HepG2 (cell line): ENCODE results near the gene TMEM135. TPM values are rescaled to one million over a fixed set of nuclear protein-coding genes. Genes with fewer than 3 reads are reported as not detected.

ENCODE experiments used
- DR1 ChIP-seq: sonication (generic); formaldehyde crosslinking; IDR thresholded peaks from 2 replicates; pipeline ENCODE4 v1.8.0; 2021; ENCODE audit warnings: mild to moderate bottlenecking, missing genetic modification reagents, inconsistent platforms
- FOXM1 ChIP-seq: sonication (generic); formaldehyde crosslinking; IDR thresholded peaks from 2 replicates; pipeline ENCODE4 v1.5.0; 2020; ENCODE audit warnings: missing genetic modification reagents
- MAFK ChIP-seq, 2 experiments: IDR thresholded peaks in 1 of 2; conservative IDR thresholded peaks in 1 of 2; 2 replicates each; pipeline ENCODE4 v1.6.1; 2011; ENCODE audit warnings: improper control_type of control experiment in 2 of 2, low read length in 2 of 2
- MLX ChIP-seq: IDR thresholded peaks from 2 replicates; pipeline ENCODE4 v1.6.1; 2016
- NFIC ChIP-seq: IDR thresholded peaks from 2 replicates; pipeline ENCODE4 v1.6.1; 2012; ENCODE audit warnings: mild to moderate bottlenecking, low read length, inconsistent platforms
- PCBP1 ChIP-seq: fragments of 200-400 bp; formaldehyde crosslinking; IDR thresholded peaks from 2 replicates; pipeline ENCODE4 v1.6.1; 2017; ENCODE audit warnings: mild to moderate bottlenecking, low read depth, low read length, borderline replicate concordance
- TGIF2 ChIP-seq: IDR thresholded peaks from 2 replicates; pipeline ENCODE4 v1.6.1; 2016; ENCODE audit warnings: control low read depth, missing compliant biosample characterization
- ZNF225 ChIP-seq: sonication (generic); formaldehyde crosslinking; IDR thresholded peaks from 2 replicates; pipeline ENCODE4 v1.4.0; 2020; ENCODE audit warnings: mild to moderate bottlenecking, missing genetic modification reagents
- ZNF354B ChIP-seq: sonication (generic); formaldehyde crosslinking; IDR thresholded peaks from 2 replicates; pipeline ENCODE4 v1.8.0; 2022; ENCODE audit warnings: mild to moderate bottlenecking, missing genetic modification reagents
- ZNF792 ChIP-seq: IDR thresholded peaks from 2 replicates; pipeline ENCODE4 v1.6.1; 2016
- ZNF800 ChIP-seq: sonication (generic); formaldehyde crosslinking; IDR thresholded peaks from 2 replicates; pipeline ENCODE4 v1.4.0; 2020; ENCODE audit warnings: missing genetic modification reagents
- polyA plus RNA-seq, 8 experiments: library from polyadenylated mRNA; depleted of rRNA in 3 of 8; stranded (reverse) in 7 of 8; unstranded in 1 of 8; fragments of >200 nt; fragmentation: Illumina TruSeq in 4 of 8; extraction: Trizol in 4 of 8; gene quantifications; 2 replicates each; pipeline versions ENCODE4 v1.2.1 to v1.2.3, GENCODE V29; 2011 to 2016; ENCODE audit warnings: low read depth in 4 of 8, missing spikeins in 1 of 8, mixed read lengths in 1 of 8; ENCODE audit not compliant: insufficient read depth in 1 of 8
- total RNA-seq, 5 experiments: library from RNA; depleted of rRNA; stranded (reverse); fragments of >200 nt; fragmentation: Illumina TruSeq; extraction: Trizol; gene quantifications; 2 replicates each; pipeline ENCODE4 v1.2.3, GENCODE V29; 2016; ENCODE audit warnings: low read depth in 1 of 5
- TF ChIP-seq, protein P1 (sequence below): IDR thresholded peaks from 2 replicates; pipeline ENCODE4 v1.6.1; 2016; ENCODE audit warnings: low read depth, missing genetic modification reagents, missing compliant biosample characterization
- TF ChIP-seq, protein P2 (sequence below): sonication (generic); formaldehyde crosslinking; IDR thresholded peaks from 2 replicates; pipeline ENCODE4 v1.9.0; 2021; ENCODE audit warnings: missing genetic modification reagents, borderline replicate concordance
- TF ChIP-seq, protein P3 (sequence below): sonication (generic); formaldehyde crosslinking; IDR thresholded peaks from 2 replicates; pipeline ENCODE4 v1.4.0; 2020; ENCODE audit warnings: missing genetic modification reagents

Gene TMEM135
- total and polyA plus RNA-seq, 2 of the 13 experiments (the other 11 are each of a cell fraction or from before 2014, with no cell fraction given): 36.6 to 88.9 TPM

DNA sequence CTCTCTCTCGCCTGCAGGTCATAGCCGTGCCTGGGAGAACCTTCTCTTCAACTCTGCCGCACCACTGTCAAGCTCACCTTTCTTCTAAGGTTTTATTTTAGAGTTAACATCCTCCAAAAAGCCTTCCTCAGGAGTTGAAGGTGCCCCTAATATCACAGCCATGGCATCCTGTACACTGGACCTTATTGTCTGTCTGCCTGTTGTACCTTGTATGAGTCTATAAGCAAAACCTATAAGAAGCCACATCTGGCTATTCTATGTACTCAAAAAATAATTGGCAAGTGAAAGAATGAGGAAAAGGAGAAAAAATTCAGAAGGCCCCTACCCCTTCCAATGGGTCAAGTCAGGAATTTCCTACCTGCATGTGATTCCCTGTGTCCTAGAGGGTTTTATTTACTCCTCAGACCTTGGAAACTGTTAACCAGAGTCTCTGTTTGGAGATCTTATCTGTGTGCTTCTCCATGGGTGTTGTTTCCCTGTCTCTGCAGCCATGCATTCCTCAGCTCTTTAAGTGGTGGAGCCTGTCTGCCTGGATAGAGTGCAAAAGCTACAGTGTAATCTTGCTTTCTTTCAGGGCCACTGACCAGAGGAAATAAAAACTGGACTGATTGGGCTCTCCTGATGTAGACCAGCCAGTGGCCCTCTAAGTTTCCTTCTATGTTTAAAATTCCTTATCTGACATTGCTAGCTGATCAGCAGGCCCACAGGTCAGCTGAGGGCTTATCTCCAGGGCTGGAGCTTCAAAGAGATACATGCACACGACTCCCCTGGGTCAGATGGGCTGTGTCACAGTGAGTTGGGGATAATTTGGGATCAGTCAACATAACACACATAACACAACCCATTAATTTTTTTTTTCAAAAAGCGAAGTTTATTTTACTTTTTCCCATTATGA lies 37.6 kb upstream of the TMEM135 start (continued):
- TF ChIP-seq ZNF800 (CRISPR knock-in tag) (no peak), MAFK (conservative IDR thresholded peaks at IDR 0.05 in 1 of 2, IDR thresholded peaks at IDR 0.05 in 1 of 2; ENCODE audit: low read length in 2 of 2) (no peak), NFIC (peak; percentile 37), ZNF792 (peak; percentile 68; the same call in 1 of the 2 replicates), FOXM1 (no peak), TGIF2 (peak; percentile 49; the same call in 1 of the 2 replicates), ZNF225 (no peak), PCBP1 (no peak), MLX (peak; percentile 47; the same call in 1 of the 2 replicates), DR1 (CRISPR knock-in tag) (no peak), ZNF354B (CRISPR knock-in tag) (no peak)
- TF ChIP-seq, protein P1, sequence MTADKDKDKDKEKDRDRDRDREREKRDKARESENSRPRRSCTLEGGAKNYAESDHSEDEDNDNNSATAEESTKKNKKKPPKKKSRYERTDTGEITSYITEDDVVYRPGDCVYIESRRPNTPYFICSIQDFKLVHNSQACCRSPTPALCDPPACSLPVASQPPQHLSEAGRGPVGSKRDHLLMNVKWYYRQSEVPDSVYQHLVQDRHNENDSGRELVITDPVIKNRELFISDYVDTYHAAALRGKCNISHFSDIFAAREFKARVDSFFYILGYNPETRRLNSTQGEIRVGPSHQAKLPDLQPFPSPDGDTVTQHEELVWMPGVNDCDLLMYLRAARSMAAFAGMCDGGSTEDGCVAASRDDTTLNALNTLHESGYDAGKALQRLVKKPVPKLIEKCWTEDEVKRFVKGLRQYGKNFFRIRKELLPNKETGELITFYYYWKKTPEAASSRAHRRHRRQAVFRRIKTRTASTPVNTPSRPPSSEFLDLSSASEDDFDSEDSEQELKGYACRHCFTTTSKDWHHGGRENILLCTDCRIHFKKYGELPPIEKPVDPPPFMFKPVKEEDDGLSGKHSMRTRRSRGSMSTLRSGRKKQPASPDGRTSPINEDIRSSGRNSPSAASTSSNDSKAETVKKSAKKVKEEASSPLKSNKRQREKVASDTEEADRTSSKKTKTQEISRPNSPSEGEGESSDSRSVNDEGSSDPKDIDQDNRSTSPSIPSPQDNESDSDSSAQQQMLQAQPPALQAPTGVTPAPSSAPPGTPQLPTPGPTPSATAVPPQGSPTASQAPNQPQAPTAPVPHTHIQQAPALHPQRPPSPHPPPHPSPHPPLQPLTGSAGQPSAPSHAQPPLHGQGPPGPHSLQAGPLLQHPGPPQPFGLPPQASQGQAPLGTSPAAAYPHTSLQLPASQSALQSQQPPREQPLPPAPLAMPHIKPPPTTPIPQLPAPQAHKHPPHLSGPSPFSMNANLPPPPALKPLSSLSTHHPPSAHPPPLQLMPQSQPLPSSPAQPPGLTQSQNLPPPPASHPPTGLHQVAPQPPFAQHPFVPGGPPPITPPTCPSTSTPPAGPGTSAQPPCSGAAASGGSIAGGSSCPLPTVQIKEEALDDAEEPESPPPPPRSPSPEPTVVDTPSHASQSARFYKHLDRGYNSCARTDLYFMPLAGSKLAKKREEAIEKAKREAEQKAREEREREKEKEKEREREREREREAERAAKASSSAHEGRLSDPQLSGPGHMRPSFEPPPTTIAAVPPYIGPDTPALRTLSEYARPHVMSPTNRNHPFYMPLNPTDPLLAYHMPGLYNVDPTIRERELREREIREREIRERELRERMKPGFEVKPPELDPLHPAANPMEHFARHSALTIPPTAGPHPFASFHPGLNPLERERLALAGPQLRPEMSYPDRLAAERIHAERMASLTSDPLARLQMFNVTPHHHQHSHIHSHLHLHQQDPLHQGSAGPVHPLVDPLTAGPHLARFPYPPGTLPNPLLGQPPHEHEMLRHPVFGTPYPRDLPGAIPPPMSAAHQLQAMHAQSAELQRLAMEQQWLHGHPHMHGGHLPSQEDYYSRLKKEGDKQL: peak; percentile 90
- TF ChIP-seq, protein P2, sequence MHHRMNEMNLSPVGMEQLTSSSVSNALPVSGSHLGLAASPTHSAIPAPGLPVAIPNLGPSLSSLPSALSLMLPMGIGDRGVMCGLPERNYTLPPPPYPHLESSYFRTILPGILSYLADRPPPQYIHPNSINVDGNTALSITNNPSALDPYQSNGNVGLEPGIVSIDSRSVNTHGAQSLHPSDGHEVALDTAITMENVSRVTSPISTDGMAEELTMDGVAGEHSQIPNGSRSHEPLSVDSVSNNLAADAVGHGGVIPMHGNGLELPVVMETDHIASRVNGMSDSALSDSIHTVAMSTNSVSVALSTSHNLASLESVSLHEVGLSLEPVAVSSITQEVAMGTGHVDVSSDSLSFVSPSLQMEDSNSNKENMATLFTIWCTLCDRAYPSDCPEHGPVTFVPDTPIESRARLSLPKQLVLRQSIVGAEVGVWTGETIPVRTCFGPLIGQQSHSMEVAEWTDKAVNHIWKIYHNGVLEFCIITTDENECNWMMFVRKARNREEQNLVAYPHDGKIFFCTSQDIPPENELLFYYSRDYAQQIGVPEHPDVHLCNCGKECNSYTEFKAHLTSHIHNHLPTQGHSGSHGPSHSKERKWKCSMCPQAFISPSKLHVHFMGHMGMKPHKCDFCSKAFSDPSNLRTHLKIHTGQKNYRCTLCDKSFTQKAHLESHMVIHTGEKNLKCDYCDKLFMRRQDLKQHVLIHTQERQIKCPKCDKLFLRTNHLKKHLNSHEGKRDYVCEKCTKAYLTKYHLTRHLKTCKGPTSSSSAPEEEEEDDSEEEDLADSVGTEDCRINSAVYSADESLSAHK: no peak
- TF ChIP-seq, protein P3, sequence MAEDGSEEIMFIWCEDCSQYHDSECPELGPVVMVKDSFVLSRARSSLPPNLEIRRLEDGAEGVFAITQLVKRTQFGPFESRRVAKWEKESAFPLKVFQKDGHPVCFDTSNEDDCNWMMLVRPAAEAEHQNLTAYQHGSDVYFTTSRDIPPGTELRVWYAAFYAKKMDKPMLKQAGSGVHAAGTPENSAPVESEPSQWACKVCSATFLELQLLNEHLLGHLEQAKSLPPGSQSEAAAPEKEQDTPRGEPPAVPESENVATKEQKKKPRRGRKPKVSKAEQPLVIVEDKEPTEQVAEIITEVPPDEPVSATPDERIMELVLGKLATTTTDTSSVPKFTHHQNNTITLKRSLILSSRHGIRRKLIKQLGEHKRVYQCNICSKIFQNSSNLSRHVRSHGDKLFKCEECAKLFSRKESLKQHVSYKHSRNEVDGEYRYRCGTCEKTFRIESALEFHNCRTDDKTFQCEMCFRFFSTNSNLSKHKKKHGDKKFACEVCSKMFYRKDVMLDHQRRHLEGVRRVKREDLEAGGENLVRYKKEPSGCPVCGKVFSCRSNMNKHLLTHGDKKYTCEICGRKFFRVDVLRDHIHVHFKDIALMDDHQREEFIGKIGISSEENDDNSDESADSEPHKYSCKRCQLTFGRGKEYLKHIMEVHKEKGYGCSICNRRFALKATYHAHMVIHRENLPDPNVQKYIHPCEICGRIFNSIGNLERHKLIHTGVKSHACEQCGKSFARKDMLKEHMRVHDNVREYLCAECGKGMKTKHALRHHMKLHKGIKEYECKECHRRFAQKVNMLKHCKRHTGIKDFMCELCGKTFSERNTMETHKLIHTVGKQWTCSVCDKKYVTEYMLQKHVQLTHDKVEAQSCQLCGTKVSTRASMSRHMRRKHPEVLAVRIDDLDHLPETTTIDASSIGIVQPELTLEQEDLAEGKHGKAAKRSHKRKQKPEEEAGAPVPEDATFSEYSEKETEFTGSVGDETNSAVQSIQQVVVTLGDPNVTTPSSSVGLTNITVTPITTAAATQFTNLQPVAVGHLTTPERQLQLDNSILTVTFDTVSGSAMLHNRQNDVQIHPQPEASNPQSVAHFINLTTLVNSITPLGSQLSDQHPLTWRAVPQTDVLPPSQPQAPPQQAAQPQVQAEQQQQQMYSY (CRISPR knock-in tag): 0 out of 2 replicates have a peak, but pooled peaks have one; percentile 46
